Measurements from ENCODE around the gene FAM163A. TPM values are rescaled to one million over a fixed set of nuclear protein-coding genes. Genes with fewer than 3 reads are reported as not detected.

The FAM163A gene
- total RNA-seq, 1 experiment from 2014 or later: not detected

DNA sequence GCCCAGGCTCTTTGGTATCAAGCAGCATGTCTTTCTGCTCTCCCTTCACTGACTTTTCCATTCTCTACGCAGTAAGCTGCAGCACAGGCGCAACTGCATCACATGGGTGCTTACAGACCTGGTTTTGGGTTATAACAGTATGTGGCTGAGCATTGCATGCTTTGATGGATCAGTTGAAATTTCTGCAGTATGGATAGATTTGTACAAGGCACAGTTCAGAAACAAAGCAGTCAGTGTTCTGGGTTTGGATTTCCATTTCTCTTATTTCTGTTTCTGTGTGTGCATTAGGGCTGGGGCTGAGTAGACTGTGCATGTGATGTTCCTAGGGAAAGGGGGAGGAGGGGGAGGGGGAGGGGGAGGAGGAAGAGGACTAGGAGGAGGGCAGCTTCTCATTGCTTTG, 4.5 kb downstream of the FAM163A start:
- Mint-ChIP-seq H3K36me3 (ENCODE audit: insufficient read depth, unreplicated experiment) (no peaks in the 10 kb centered on the region), H3K4me1 (ENCODE audit: low read depth, unreplicated experiment) (no peaks in the 10 kb centered on the region), H3K27me3 (ENCODE audit: insufficient read depth, unreplicated experiment) (peaks cover 24% of the 10 kb centered on the region), H3K4me3 (ENCODE audit: unreplicated experiment) (no peak overlapping the region), H3K9me3 (ENCODE audit: unreplicated experiment) (peaks cover 19% of the 10 kb centered on the region), H3K27ac (ENCODE audit: unreplicated experiment) (no peak overlapping the region)
- intact Hi-C loops (cut with micrococcal nuclease; ENCODE audit: unreplicated experiment): no loop called here
- Histone ChIP-seq H3K4me3 (ENCODE audit: low read depth, low read length) (no peak overlapping the region), H3K36me3 (ENCODE audit: control insufficient read depth, insufficient read depth, low read length) (no peaks in the 10 kb centered on the region), H3K4me1 (no peaks in the 10 kb centered on the region), H3K9me3 (0 out of 2 replicates have a peak, but pooled peaks cover 6% of the 10 kb centered on the region), H3K27me3 (replicated peaks; ENCODE audit: control insufficient read depth, insufficient read depth, low read length) (peaks cover 1% of the 10 kb centered on the region; the same call in 1 of the 2 replicates)
- no peak for DNase-seq
- TF ChIP-seq, protein P1, sequence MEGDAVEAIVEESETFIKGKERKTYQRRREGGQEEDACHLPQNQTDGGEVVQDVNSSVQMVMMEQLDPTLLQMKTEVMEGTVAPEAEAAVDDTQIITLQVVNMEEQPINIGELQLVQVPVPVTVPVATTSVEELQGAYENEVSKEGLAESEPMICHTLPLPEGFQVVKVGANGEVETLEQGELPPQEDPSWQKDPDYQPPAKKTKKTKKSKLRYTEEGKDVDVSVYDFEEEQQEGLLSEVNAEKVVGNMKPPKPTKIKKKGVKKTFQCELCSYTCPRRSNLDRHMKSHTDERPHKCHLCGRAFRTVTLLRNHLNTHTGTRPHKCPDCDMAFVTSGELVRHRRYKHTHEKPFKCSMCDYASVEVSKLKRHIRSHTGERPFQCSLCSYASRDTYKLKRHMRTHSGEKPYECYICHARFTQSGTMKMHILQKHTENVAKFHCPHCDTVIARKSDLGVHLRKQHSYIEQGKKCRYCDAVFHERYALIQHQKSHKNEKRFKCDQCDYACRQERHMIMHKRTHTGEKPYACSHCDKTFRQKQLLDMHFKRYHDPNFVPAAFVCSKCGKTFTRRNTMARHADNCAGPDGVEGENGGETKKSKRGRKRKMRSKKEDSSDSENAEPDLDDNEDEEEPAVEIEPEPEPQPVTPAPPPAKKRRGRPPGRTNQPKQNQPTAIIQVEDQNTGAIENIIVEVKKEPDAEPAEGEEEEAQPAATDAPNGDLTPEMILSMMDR (IDR thresholded peaks at IDR 0.05; ENCODE audit: insufficient read depth in 1 of 2, low read depth in 1 of 2, low read length in 1 of 2, severe bottlenecking in 1 of 2, unreplicated experiment in 1 of 2): no peak
- BruUV-seq (replicated peaks): no TSS peak
- ChIA-PET CTCF (interaction anchor here (0.7 kb wide), 1 partner anchor 62 kb away, joined by 4 read pairs; no protein-coding TSS in a partner anchor), POLR2A (no interaction called here)

DNA sequence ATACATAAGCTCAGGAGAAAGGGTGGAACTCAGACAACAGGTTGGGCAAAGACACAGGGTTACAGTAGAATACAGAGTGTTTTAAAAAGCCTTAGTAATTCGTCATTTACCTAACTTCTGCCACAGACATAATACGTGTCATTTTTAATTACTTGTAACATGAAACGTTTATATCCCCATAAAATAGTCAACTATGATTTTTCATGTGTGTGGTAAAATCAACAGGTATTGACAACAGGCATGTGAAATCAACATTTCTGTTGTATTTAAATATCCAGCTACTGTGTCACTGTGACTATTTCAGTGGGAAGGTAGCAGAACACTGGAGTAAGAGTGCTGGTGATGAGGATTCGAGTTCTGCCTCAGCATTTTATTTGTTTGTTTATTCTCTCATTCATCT, 5.7 kb downstream of the FAM163A start:
- CTCF ChIA-PET: no interaction called here
- POLR2A ChIA-PET: no interaction called here
- no peaks in the 10 kb centered on the region for H3K4me1 ChIP-seq
- TF ChIP-seq, protein P1 (IDR thresholded peaks at IDR 0.05; ENCODE audit: insufficient read depth in 1 of 2, low read depth in 1 of 2, low read length in 1 of 2, severe bottlenecking in 1 of 2, unreplicated experiment in 1 of 2): no peak
- no peaks in the 10 kb centered on the region for H3K36me3 ChIP-seq (ENCODE audit: control insufficient read depth, insufficient read depth, low read length)
- H3K36me3 Mint-ChIP-seq (ENCODE audit: insufficient read depth, unreplicated experiment): no peaks in the 10 kb centered on the region
- H3K4me1 Mint-ChIP-seq (ENCODE audit: low read depth, unreplicated experiment): no peaks in the 10 kb centered on the region
- H3K27ac Mint-ChIP-seq (ENCODE audit: unreplicated experiment): no peak overlapping the region
- H3K9me3 ChIP-seq: 0 out of 2 replicates have a peak, but pooled peaks cover 6% of the 10 kb centered on the region
- H3K27me3 ChIP-seq (replicated peaks; ENCODE audit: control insufficient read depth, insufficient read depth, low read length): peaks cover 1% of the 10 kb centered on the region; the same call in 1 of the 2 replicates
- no peak for DNase-seq
- peaks cover 24% of the 10 kb centered on the region for H3K27me3 Mint-ChIP-seq (ENCODE audit: insufficient read depth, unreplicated experiment)
- H3K4me3 ChIP-seq (ENCODE audit: low read depth, low read length): no peak overlapping the region
- no peak overlapping the region for H3K4me3 Mint-ChIP-seq (ENCODE audit: unreplicated experiment)
- no TSS peak for BruUV-seq (replicated peaks)
- peaks cover 19% of the 10 kb centered on the region for H3K9me3 Mint-ChIP-seq (ENCODE audit: unreplicated experiment)
- intact Hi-C loops (cut with micrococcal nuclease; ENCODE audit: unreplicated experiment): no loop called here

DNA sequence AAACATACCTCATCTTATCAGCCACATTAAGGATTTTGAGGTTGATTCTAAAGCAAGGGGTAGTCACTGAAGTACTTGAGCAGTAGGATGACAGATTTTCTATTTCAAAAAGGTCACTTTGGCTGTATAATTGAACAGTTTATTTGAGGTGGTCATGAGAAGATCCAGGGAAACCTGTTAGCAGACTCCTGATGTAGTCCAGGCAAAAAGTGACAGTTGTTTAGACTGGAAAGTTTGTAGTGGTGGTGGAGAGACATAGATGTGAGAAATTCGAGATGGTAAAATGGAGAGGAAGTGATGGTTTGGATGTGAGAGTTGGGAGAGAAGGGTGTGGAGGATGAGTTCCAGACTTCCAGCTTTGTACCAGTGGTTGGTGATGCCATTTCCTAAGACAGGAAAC, 7.5 kb downstream of the FAM163A start:
- Mint-ChIP-seq H3K36me3 (ENCODE audit: insufficient read depth, unreplicated experiment) (no peaks in the 10 kb centered on the region), H3K27me3 (ENCODE audit: insufficient read depth, unreplicated experiment) (peaks cover 24% of the 10 kb centered on the region), H3K4me3 (ENCODE audit: unreplicated experiment) (no peak overlapping the region), H3K27ac (ENCODE audit: unreplicated experiment) (no peak overlapping the region), H3K4me1 (ENCODE audit: low read depth, unreplicated experiment) (no peaks in the 10 kb centered on the region), H3K9me3 (ENCODE audit: unreplicated experiment) (peaks cover 19% of the 10 kb centered on the region)
- ChIA-PET POLR2A (no interaction called here), CTCF (no interaction called here)
- no peaks in the 10 kb centered on the region for H3K4me1 ChIP-seq
- no peaks in the 10 kb centered on the region for H3K36me3 ChIP-seq (ENCODE audit: control insufficient read depth, insufficient read depth, low read length)
- no peak overlapping the region for H3K4me3 ChIP-seq (ENCODE audit: low read depth, low read length)
- H3K9me3 ChIP-seq: 0 out of 2 replicates have a peak, but pooled peaks cover 6% of the 10 kb centered on the region
- TF ChIP-seq, protein P1 (IDR thresholded peaks at IDR 0.05; ENCODE audit: insufficient read depth in 1 of 2, low read depth in 1 of 2, low read length in 1 of 2, severe bottlenecking in 1 of 2, unreplicated experiment in 1 of 2): no peak
- H3K27me3 ChIP-seq (replicated peaks; ENCODE audit: control insufficient read depth, insufficient read depth, low read length): peaks cover 1% of the 10 kb centered on the region; the same call in 1 of the 2 replicates
- BruUV-seq (replicated peaks): no TSS peak
- intact Hi-C loops (cut with micrococcal nuclease; ENCODE audit: unreplicated experiment): no loop called here
- no peak for DNase-seq
